ENCODE measurements around the gene KRTAP5-1. TPM values are rescaled to one million over a fixed set of nuclear protein-coding genes. Genes with fewer than 3 reads are reported as not detected.

Gene KRTAP5-1
- total and polyA plus RNA-seq, 10 of the 15 experiments (the other 5 are each of a cell fraction or from before 2014, with no cell fraction given), result not detected

GRCh38 chr11:1534682-1535081 lies 50.4 kb downstream of the KRTAP5-1 start:
- in situ Hi-C loops (cut with MboI) (no loop called here), intact Hi-C loops (cut with micrococcal nuclease; ENCODE audit: unreplicated experiment) (no loop called here)
- Histone ChIP-seq H3K4me1 (ENCODE audit: control insufficient read depth, insufficient read depth, low read length) (no peaks in the 10 kb centered on the region), H3K27me3 (replicated peaks in 1 of 2; ENCODE audit: control insufficient read depth in 2 of 2, insufficient read depth in 2 of 2, low read length in 1 of 2) (no peaks in the 10 kb centered on the region; a peak in 1 of 4 replicates), H4K20me1 (ENCODE audit: control insufficient read depth, insufficient read depth) (peaks cover 7% of the 10 kb centered on the region; the same call in 1 of the 2 replicates), H3K9me3 (replicated peaks; ENCODE audit: control insufficient read depth, insufficient read depth, low read length) (no peaks in the 10 kb centered on the region), H3K4me3 (no peak overlapping the region), H3K9ac (ENCODE audit: control insufficient read depth, insufficient read depth, low read length) (no peak overlapping the region), H3K36me3 (ENCODE audit: control insufficient read depth in 2 of 2, insufficient read depth in 2 of 2, low read length in 1 of 2) (peaks cover 0 to 3% of the 10 kb centered on the region in 2 experiments; a peak in 2 of 4 replicates), H3K27ac (ENCODE audit: control insufficient read depth, insufficient read depth) (no peak overlapping the region), H2AFZ (ENCODE audit: control insufficient read depth, low read depth, low read length) (no peak overlapping the region), H3K4me2 (ENCODE audit: control insufficient read depth, insufficient read depth) (no peak overlapping the region), H3K79me2 (ENCODE audit: control insufficient read depth, insufficient read depth, low read length) (peaks cover 8% of the 10 kb centered on the region)
- BruUV-seq (replicated peaks), result no TSS peak
- ChIA-PET CTCF (no interaction called here), SMC1A (ENCODE audit: uncharacterized antibody, unreplicated experiment) (no interaction called here), RAD21 (ENCODE audit: unreplicated experiment) (no interaction called here), POLR2A (interaction anchor here (1.2 kb wide), 1 partner anchor 13 kb away, joined by 3 read pairs; no protein-coding TSS in a partner anchor)
- ATAC-seq (no peak), DNase-seq (ENCODE audit: low read depth, low spot score) (no peak), FAIRE-seq (no peak)
- TF ChIP-seq GABPA (IDR thresholded peaks at IDR 0.05; ENCODE audit: low read depth) (no peak), CTCF (IDR thresholded peaks at IDR 0.05 in 2 of 3, conservative IDR thresholded peaks at IDR 0.05 in 1 of 3; ENCODE audit: control insufficient read depth in 2 of 3, extremely low read depth in 1 of 3, insufficient read depth in 1 of 3, low read depth in 3 of 3, low read length in 3 of 3) (no peak), RELA (IDR thresholded peaks at IDR 0.05; ENCODE audit: borderline replicate concordance, partially characterized antibody) (no peak), NR2C1 (IDR thresholded peaks at IDR 0.05) (no peak), RCOR1 (conservative IDR thresholded peaks at IDR 0.05; ENCODE audit: low read depth, low read length) (no peak), RBBP5 (conservative IDR thresholded peaks at IDR 0.05) (no peak), PRDM15 (CRISPR knock-in tag; IDR thresholded peaks at IDR 0.05) (no peak), ETV6 (conservative IDR thresholded peaks at IDR 0.05 in 1 of 2, IDR thresholded peaks at IDR 0.05 in 1 of 2; ENCODE audit: borderline replicate concordance in 1 of 2, low read depth in 1 of 2) (no peak), SKIL (IDR thresholded peaks at IDR 0.05; ENCODE audit: low read depth, poor library complexity, severe bottlenecking) (no peak), MYB (IDR thresholded peaks at IDR 0.05; ENCODE audit: borderline replicate concordance, low read depth, low read length) (no peak), GATAD2B (conservative IDR thresholded peaks at IDR 0.05; ENCODE audit: low read depth) (no peak), MEF2A (IDR thresholded peaks at IDR 0.05; ENCODE audit: insufficient read depth, low read depth, low read length) (no peak), USF2 (IDR thresholded peaks at IDR 0.05; ENCODE audit: borderline replicate concordance, low read depth, low read length) (no peak), BMI1 (IDR thresholded peaks at IDR 0.05; ENCODE audit: borderline replicate concordance) (no peak), MTA3 (IDR thresholded peaks at IDR 0.05; ENCODE audit: borderline replicate concordance, low read length) (no peak)
- WGBS (ENCODE audit: insufficient coverage, insufficient replicate concordance, low lambda C conversion rate, missing lambda C conversion rate), result 91% methylated on average over 14 of the region's 14 CpGs
